GM12891 (cell line): ENCODE results near the gene CELF2.

Experiments used
- POLR2A ChIP-seq: IDR thresholded peaks from 2 replicates; pipeline ENCODE4 v1.6.1; 2011; ENCODE audit warnings: low read depth, low read length, control low read depth
- POLR2AphosphoS5 ChIP-seq: IDR thresholded peaks from 2 replicates; pipeline ENCODE4 v1.6.1; 2011; ENCODE audit warnings: low read depth, low read length, control low read depth
- POU2F2 ChIP-seq: IDR thresholded peaks from 2 replicates; pipeline ENCODE4 v1.6.1; 2011; ENCODE audit warnings: low read depth, mild to moderate bottlenecking, control low read depth, low read length, moderate library complexity
- TAF1 ChIP-seq: IDR thresholded peaks from 2 replicates; pipeline ENCODE4 v1.6.1; 2011; ENCODE audit warnings: low read depth, low read length, control low read depth

DNA sequence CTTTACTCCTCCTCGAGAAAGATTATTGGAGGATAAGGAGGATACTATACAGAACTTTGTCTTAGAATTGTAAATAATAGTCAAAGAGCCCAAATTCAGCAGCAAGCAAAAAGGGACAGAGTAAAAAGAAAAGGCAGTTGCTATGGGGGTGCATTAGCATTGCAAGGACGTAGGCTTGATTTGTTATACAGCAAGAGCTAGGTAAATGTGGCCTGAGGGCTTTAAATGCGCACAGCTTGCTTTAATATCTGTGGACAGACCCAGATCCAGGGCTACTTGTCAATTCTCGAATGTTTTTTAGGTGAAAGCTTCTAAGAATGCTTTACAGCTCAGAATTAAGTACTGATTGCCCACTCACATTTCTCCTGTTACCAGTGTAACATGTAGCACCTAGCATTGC lies 58.5 kb downstream of the CELF2 start:
- TF ChIP-seq POLR2AphosphoS5 (no peak), POLR2A (no peak), POU2F2 (no peak), TAF1 (no peak)
